ENCODE data around the gene B3GNT9. TPM values are rescaled to one million over a fixed set of nuclear protein-coding genes. Genes with fewer than 3 reads are reported as not detected.

Gene B3GNT9
- total RNA-seq, 2 donors from 2014 or later, result 7.2 to 11.0 TPM

- no peak overlapping the region for H3K9ac ChIP-seq (ENCODE audit: extremely low read depth, low read length, poor library complexity, severe bottlenecking)
- H3K27ac ChIP-seq (ENCODE audit: low read depth, low read length), result no peak overlapping the region
- Mint-ChIP-seq H3K4me1 (peaks cover 11% of the 10 kb centered on the region), H3K36me3 (ENCODE audit: low read depth) (peaks cover 35% of the 10 kb centered on the region), H3K27me3 (ENCODE audit: insufficient read depth) (peaks cover 2% of the 10 kb centered on the region), H3K4me3 (peak overlapping the region; percentile 80), H3K27ac (no peak overlapping the region), H3K9me3 (no peaks in the 10 kb centered on the region)
- H3K9me3 ChIP-seq (ENCODE audit: control insufficient read depth, low read length), result no peaks in the 10 kb centered on the region
- H3K36me3 ChIP-seq (ENCODE audit: control insufficient read depth, insufficient read depth, low read length), result peaks cover 35% of the 10 kb centered on the region
- no peak for DNase-seq
- 42 to 43% methylated on average over 9 of the region's 9 CpGs for WGBS, 2 experiments (ENCODE audit: insufficient coverage in 1 of 2, insufficient read length in 1 of 2)
- no peak for TF ChIP-seq CTCF (conservative IDR thresholded peaks at IDR 0.05)
- H3K4me3 ChIP-seq (ENCODE audit: low read length), result peak overlapping the region; percentile 99
- no peaks in the 10 kb centered on the region for H3K27me3 ChIP-seq (ENCODE audit: control insufficient read depth, insufficient read depth, low read length, poor library complexity, severe bottlenecking)
- H3K4me1 ChIP-seq (ENCODE audit: control insufficient read depth, insufficient read depth, low read length), result peaks cover 9% of the 10 kb centered on the region
Measured at GRCh38 chr16:67191411-67191994, 40.7 kb upstream of the B3GNT9 start.

DNA sequence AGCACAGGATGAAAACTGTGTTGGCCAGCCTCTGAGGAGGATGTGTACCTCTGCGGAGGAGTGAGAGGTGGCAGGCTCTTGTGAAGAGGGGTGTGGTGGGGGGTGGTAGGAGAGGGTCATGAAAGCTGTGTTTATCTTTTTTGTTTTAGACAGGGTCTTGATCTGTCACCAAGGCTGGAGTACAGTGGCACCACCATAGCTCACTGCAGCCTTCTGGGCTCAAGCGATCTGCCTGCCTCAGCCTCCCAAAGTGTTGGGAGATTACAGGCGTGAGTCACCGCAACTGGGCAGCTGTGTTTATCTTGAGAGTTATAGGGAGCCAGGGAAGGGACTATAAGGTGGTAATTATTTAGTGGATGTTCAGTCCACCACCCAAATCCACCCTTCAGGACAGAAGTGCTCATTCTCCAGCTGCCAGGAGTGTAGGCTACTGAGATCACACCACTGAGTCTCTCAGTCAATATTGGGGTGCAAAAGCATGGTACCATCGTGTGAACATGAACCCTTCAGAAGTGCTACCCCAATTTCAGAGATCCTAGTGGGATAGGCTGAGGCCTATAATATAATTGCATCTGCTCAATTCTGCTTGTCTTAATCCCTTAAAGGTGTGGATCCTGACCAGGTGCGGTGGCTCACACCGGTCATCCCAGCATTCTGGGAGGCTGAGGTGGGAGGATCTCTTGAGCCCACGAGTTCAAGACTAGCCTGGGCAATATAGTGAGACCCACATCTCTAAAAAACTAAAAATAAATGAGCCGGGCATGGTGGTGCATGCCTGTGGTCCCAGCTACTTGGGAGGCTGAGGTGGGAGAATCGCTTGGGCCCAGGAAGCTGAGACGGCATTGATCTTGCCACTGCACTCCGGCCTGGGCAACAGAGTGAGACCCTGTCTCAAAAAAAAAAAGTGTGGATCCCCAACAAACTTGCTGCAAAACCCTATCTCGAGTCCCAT lies 39.9 kb upstream of the B3GNT9 start:
- no peak for TF ChIP-seq CTCF (conservative IDR thresholded peaks at IDR 0.05)
- peaks cover 27% of the 10 kb centered on the region for H3K36me3 Mint-ChIP-seq (ENCODE audit: low read depth)
- no peak overlapping the region for H3K27ac ChIP-seq (ENCODE audit: low read depth, low read length)
- H3K9ac ChIP-seq (ENCODE audit: extremely low read depth, low read length, poor library complexity, severe bottlenecking), result no peak overlapping the region
- peaks cover 13% of the 10 kb centered on the region for H3K4me1 Mint-ChIP-seq
- peaks cover 27% of the 10 kb centered on the region for H3K36me3 ChIP-seq (ENCODE audit: control insufficient read depth, insufficient read depth, low read length)
- no peak overlapping the region for H3K4me3 Mint-ChIP-seq
- H3K4me3 ChIP-seq (ENCODE audit: low read length), result no peak overlapping the region
- 93 to 95% methylated on average over 8 to 13 of the region's 13 CpGs for WGBS, 2 experiments (ENCODE audit: insufficient coverage in 1 of 2, insufficient read length in 1 of 2)
- no peak overlapping the region for H3K27ac Mint-ChIP-seq
- no peaks in the 10 kb centered on the region for H3K9me3 ChIP-seq (ENCODE audit: control insufficient read depth, low read length)
- no peaks in the 10 kb centered on the region for H3K9me3 Mint-ChIP-seq
- peaks cover 4% of the 10 kb centered on the region for H3K27me3 ChIP-seq (ENCODE audit: control insufficient read depth, insufficient read depth, low read length, poor library complexity, severe bottlenecking)
- peaks cover 12% of the 10 kb centered on the region for H3K4me1 ChIP-seq (ENCODE audit: control insufficient read depth, insufficient read depth, low read length)
- H3K27me3 Mint-ChIP-seq (ENCODE audit: insufficient read depth), result peaks cover 6% of the 10 kb centered on the region
- DNase-seq, result no peak

DNA sequence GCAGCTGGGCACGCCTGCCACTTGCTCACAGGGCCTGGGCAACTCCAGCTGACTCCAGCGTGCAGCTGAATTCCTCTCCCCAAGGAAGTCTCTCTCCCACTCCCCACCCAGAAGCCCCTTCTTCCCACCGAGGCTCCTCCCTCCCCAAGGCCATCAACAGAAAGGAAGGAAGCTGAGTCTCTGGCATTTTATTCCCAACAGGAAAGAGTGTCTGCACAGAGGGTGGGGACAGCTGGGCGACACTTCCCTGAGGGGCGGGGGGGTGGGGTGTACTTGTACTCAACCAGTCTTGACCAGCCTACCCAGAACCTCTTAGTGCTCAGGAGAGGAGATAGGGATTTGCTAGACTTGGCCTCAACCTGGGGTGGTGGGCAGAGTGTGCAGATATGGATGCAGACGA lies 39.2 kb upstream of the B3GNT9 start, which contains the start of gene EXOC3L1:
Gene EXOC3L1, minus strand, starts transcription at position 96 of the 400 bp plus-strand sequence. CDS start 460 bp downstream, outside the sequence.
- no peak within 1 kb of the TSS for H3K4me3 ChIP-seq (ENCODE audit: low read length)
- peaks cover 12% of the 10 kb centered on the region for H3K4me1 ChIP-seq (ENCODE audit: control insufficient read depth, insufficient read depth, low read length)
- no peak within 1 kb of the TSS for H3K27ac ChIP-seq (ENCODE audit: low read depth, low read length)
- Mint-ChIP-seq H3K36me3 (ENCODE audit: low read depth) (peaks cover 20% of the 10 kb centered on the region), H3K27ac (no peak within 1 kb of the TSS), H3K4me3 (no peak within 1 kb of the TSS), H3K9me3 (no peaks in the 10 kb centered on the region), H3K4me1 (peaks cover 18% of the 10 kb centered on the region), H3K27me3 (ENCODE audit: insufficient read depth) (peaks cover 13% of the 10 kb centered on the region)
- peaks cover 20% of the 10 kb centered on the region for H3K36me3 ChIP-seq (ENCODE audit: control insufficient read depth, insufficient read depth, low read length)
- H3K9me3 ChIP-seq (ENCODE audit: control insufficient read depth, low read length), result no peaks in the 10 kb centered on the region
- no peak for DNase-seq
- H3K9ac ChIP-seq (ENCODE audit: extremely low read depth, low read length, poor library complexity, severe bottlenecking), result no peak within 1 kb of the TSS
- no peak for TF ChIP-seq CTCF (conservative IDR thresholded peaks at IDR 0.05)
- 65 to 77% methylated on average over 3 to 6 of the region's 6 CpGs for WGBS, 2 experiments (ENCODE audit: insufficient coverage in 1 of 2, insufficient read length in 1 of 2)
- H3K27me3 ChIP-seq (ENCODE audit: control insufficient read depth, insufficient read depth, low read length, poor library complexity, severe bottlenecking), result peaks cover 11% of the 10 kb centered on the region
